ENCODE data around the gene DOCK7.
"Not testable (repeated sequence)": the region's sequence is repeated elsewhere in the genome, so short reads cannot be mapped to it uniquely, and the experiment has no call there.

The DOCK7 gene

GRCh38 chr1:62530516-62531154 is 157.6 kb downstream of the DOCK7 start:
- DNase-seq = peak; percentile 40
- Histone ChIP-seq H3K4me3 (ENCODE audit: insufficient read depth in 1 of 2, low read depth in 1 of 2, low read length in 2 of 2) (no peak overlapping the region), H3K9me3 (ENCODE audit: control insufficient read depth, low read length) (no peaks in the 10 kb centered on the region), H3K27ac (ENCODE audit: low read length, poor library complexity, severe bottlenecking) (no peak overlapping the region), H3K4ac (ENCODE audit: low read depth in 1 of 2, low read length in 2 of 2) (no peak overlapping the region), H2BK5ac (ENCODE audit: low read depth, low read length, poor library complexity, severe bottlenecking) (no peak overlapping the region), H4K8ac (ENCODE audit: low read length) (no peak overlapping the region), H3K9ac (ENCODE audit: low read length) (no peak overlapping the region), H2BK120ac (ENCODE audit: low read depth, low read length) (no peak overlapping the region), H3K36me3 (ENCODE audit: control insufficient read depth in 1 of 2, insufficient read depth in 2 of 2, low read depth in 1 of 2, low read length in 2 of 2) (peaks cover 6 to 66% of the 10 kb centered on the region in 2 experiments), H3K18ac (ENCODE audit: low read depth in 1 of 2, low read length in 2 of 2) (no peak overlapping the region), H3K14ac (ENCODE audit: low read length in 2 of 2) (no peak overlapping the region), H4K91ac (ENCODE audit: low read length) (no peak overlapping the region), H3K4me2 (ENCODE audit: low read length, poor library complexity, severe bottlenecking) (no peak overlapping the region), H2BK15ac (ENCODE audit: low read depth, poor library complexity, severe bottlenecking) (no peak overlapping the region), H2AFZ (ENCODE audit: low read depth, low read length) (no peak overlapping the region), H3K23ac (ENCODE audit: low read length in 2 of 2) (no peak overlapping the region), H3K27me3 (ENCODE audit: control insufficient read depth in 1 of 2, insufficient read depth in 1 of 2, low read length in 2 of 2) (no peaks in the 10 kb centered on the region), H2BK12ac (ENCODE audit: low read length in 2 of 2) (no peak overlapping the region), H3K79me1 (replicated peaks; ENCODE audit: low read length, poor library complexity, severe bottlenecking) (no peaks in the 10 kb centered on the region), H2AK5ac (ENCODE audit: low read length, severe bottlenecking) (no peak overlapping the region), H3K4me1 (ENCODE audit: control insufficient read depth, insufficient read depth, low read depth, low read length) (no peaks in the 10 kb centered on the region)
- 50% methylated on average over 6 of the region's 6 CpGs for WGBS

GRCh38 chr1:62529227-62529626 is 159.0 kb downstream of the DOCK7 start:
- Histone ChIP-seq H3K9me3 (ENCODE audit: control insufficient read depth, low read length) (no peaks in the 10 kb centered on the region), H3K4me2 (ENCODE audit: low read length, poor library complexity, severe bottlenecking) (no peak overlapping the region), H2BK5ac (ENCODE audit: low read depth, low read length, poor library complexity, severe bottlenecking) (no peak overlapping the region), H3K4me3 (ENCODE audit: insufficient read depth in 1 of 2, low read depth in 1 of 2, low read length in 2 of 2) (no peak overlapping the region), H3K23ac (ENCODE audit: low read length in 2 of 2) (no peak overlapping the region), H3K79me1 (replicated peaks; ENCODE audit: low read length, poor library complexity, severe bottlenecking) (no peaks in the 10 kb centered on the region), H2AFZ (ENCODE audit: low read depth, low read length) (no peak overlapping the region), H3K27me3 (ENCODE audit: control insufficient read depth in 1 of 2, insufficient read depth in 1 of 2, low read length in 2 of 2) (no peaks in the 10 kb centered on the region), H3K14ac (ENCODE audit: low read length in 2 of 2) (no peak overlapping the region), H3K36me3 (ENCODE audit: control insufficient read depth in 1 of 2, insufficient read depth in 2 of 2, low read depth in 1 of 2, low read length in 2 of 2) (peaks cover 7 to 53% of the 10 kb centered on the region in 2 experiments), H4K91ac (ENCODE audit: low read length) (no peak overlapping the region), H2AK5ac (ENCODE audit: low read length, severe bottlenecking) (no peak overlapping the region), H2BK120ac (ENCODE audit: low read depth, low read length) (no peak overlapping the region), H2BK12ac (ENCODE audit: low read length in 2 of 2) (no peak overlapping the region), H2BK15ac (ENCODE audit: low read depth, poor library complexity, severe bottlenecking) (no peak overlapping the region), H3K18ac (ENCODE audit: low read depth in 1 of 2, low read length in 2 of 2) (no peak overlapping the region), H4K8ac (ENCODE audit: low read length) (no peak overlapping the region), H3K27ac (ENCODE audit: low read length, poor library complexity, severe bottlenecking) (no peak overlapping the region), H3K9ac (ENCODE audit: low read length) (no peak overlapping the region), H3K4ac (ENCODE audit: low read depth in 1 of 2, low read length in 2 of 2) (no peak overlapping the region), H3K4me1 (ENCODE audit: control insufficient read depth, insufficient read depth, low read depth, low read length) (no peaks in the 10 kb centered on the region)
- no peak for DNase-seq
- no CpG with 5 or more reads among the region's 4 CpGs for WGBS

GRCh38 chr1:62528015-62528414 is 160.2 kb downstream of the DOCK7 start:
- 100% methylated on average over 3 of the region's 7 CpGs for WGBS
- Histone ChIP-seq H3K4ac (ENCODE audit: low read depth in 1 of 2, low read length in 2 of 2) (no peak overlapping the region), H2BK15ac (ENCODE audit: low read depth, poor library complexity, severe bottlenecking) (no peak overlapping the region), H3K27me3 (ENCODE audit: control insufficient read depth in 1 of 2, insufficient read depth in 1 of 2, low read length in 2 of 2) (no peaks in the 10 kb centered on the region), H3K4me2 (ENCODE audit: low read length, poor library complexity, severe bottlenecking) (no peak overlapping the region), H2AK5ac (ENCODE audit: low read length, severe bottlenecking) (no peak overlapping the region), H4K8ac (ENCODE audit: low read length) (no peak overlapping the region), H3K79me1 (replicated peaks; ENCODE audit: low read length, poor library complexity, severe bottlenecking) (no peaks in the 10 kb centered on the region), H4K91ac (ENCODE audit: low read length) (no peak overlapping the region), H3K9ac (ENCODE audit: low read length) (no peak overlapping the region), H3K4me1 (ENCODE audit: control insufficient read depth, insufficient read depth, low read depth, low read length) (no peaks in the 10 kb centered on the region), H3K36me3 (ENCODE audit: control insufficient read depth in 1 of 2, insufficient read depth in 2 of 2, low read depth in 1 of 2, low read length in 2 of 2) (peaks cover 3 to 51% of the 10 kb centered on the region in 2 experiments), H3K27ac (ENCODE audit: low read length, poor library complexity, severe bottlenecking) (no peak overlapping the region), H3K23ac (ENCODE audit: low read length in 2 of 2) (no peak overlapping the region), H3K9me3 (ENCODE audit: control insufficient read depth, low read length) (no peaks in the 10 kb centered on the region), H2BK12ac (ENCODE audit: low read length in 2 of 2) (no peak overlapping the region), H3K14ac (ENCODE audit: low read length in 2 of 2) (no peak overlapping the region), H2AFZ (ENCODE audit: low read depth, low read length) (no peak overlapping the region), H3K18ac (ENCODE audit: low read depth in 1 of 2, low read length in 2 of 2) (no peak overlapping the region), H2BK120ac (ENCODE audit: low read depth, low read length) (no peak overlapping the region), H3K4me3 (ENCODE audit: insufficient read depth in 1 of 2, low read depth in 1 of 2, low read length in 2 of 2) (no peak overlapping the region), H2BK5ac (ENCODE audit: low read depth, low read length, poor library complexity, severe bottlenecking) (no peak overlapping the region)
- no peak for DNase-seq

- H3K4me2 ChIP-seq (ENCODE audit: low read length, poor library complexity, severe bottlenecking) = not testable (repeated sequence)
Observed at GRCh38 chr1:62527346-62527745, 160.8 kb downstream of the DOCK7 start.

More at GRCh38 chr1:62527346-62527745, 160.8 kb downstream of the DOCK7 start:
- not testable (repeated sequence) for H2BK15ac ChIP-seq (ENCODE audit: low read depth, poor library complexity, severe bottlenecking); H2AK5ac ChIP-seq (ENCODE audit: low read length, severe bottlenecking); H3K23ac ChIP-seq (ENCODE audit: low read length in 2 of 2); H3K27ac ChIP-seq (ENCODE audit: low read length, poor library complexity, severe bottlenecking); H2AFZ ChIP-seq (ENCODE audit: low read depth, low read length); H2BK12ac ChIP-seq (ENCODE audit: low read length in 2 of 2); H3K79me1 ChIP-seq (replicated peaks; ENCODE audit: low read length, poor library complexity, severe bottlenecking); H2BK5ac ChIP-seq (ENCODE audit: low read depth, low read length, poor library complexity, severe bottlenecking); H3K9ac ChIP-seq (ENCODE audit: low read length); H4K91ac ChIP-seq (ENCODE audit: low read length); H3K27me3 ChIP-seq (ENCODE audit: control insufficient read depth in 1 of 2, insufficient read depth in 1 of 2, low read length in 2 of 2); H3K4ac ChIP-seq (ENCODE audit: low read depth in 1 of 2, low read length in 2 of 2); H3K14ac ChIP-seq (ENCODE audit: low read length in 2 of 2); H3K4me1 ChIP-seq (ENCODE audit: control insufficient read depth, insufficient read depth, low read depth, low read length); H2BK120ac ChIP-seq (ENCODE audit: low read depth, low read length); H4K8ac ChIP-seq (ENCODE audit: low read length); DNase-seq; H3K18ac ChIP-seq (ENCODE audit: low read depth in 1 of 2, low read length in 2 of 2); H3K9me3 ChIP-seq (ENCODE audit: control insufficient read depth, low read length); H3K4me3 ChIP-seq (ENCODE audit: insufficient read depth in 1 of 2, low read depth in 1 of 2, low read length in 2 of 2)
- WGBS = 100% methylated on average over 1 of the region's 6 CpGs
- H3K36me3 ChIP-seq (ENCODE audit: control insufficient read depth in 1 of 2, insufficient read depth in 2 of 2, low read depth in 1 of 2, low read length in 2 of 2) = peaks cover 3 to 45% of the 10 kb centered on the region in 2 experiments

Measured in mesenchymal stem cell (in vitro differentiated cells and primary cell).